GM15510 (cell line): ENCODE results near the gene ATP5ME.

ENCODE experiments used
- POLR2A ChIP-seq: IDR thresholded peaks from 3 replicates; pipeline ENCODE4 v1.6.1; 2011; ENCODE audit warnings: borderline replicate concordance; ENCODE audit not compliant: insufficient read length; ENCODE audit errors: extremely low read depth

The ATP5ME gene

GRCh38 chr4:666822-667544 is 7.1 kb downstream of the ATP5ME start:
- no peak for TF ChIP-seq POLR2A

- TF ChIP-seq POLR2A, result no peak
These were observed 7.7 kb downstream of the ATP5ME start for GRCh38 chr4:666436-666810.

- TF ChIP-seq POLR2A, result no peak
These were observed 8.2 kb downstream of the ATP5ME start for GRCh38 chr4:665751-666435.

- no peak for TF ChIP-seq POLR2A
These were observed 8.7 kb downstream of the ATP5ME start for GRCh38 chr4:665381-665750.

- no peak for TF ChIP-seq POLR2A
These were observed 9.3 kb downstream of the ATP5ME start for GRCh38 chr4:664713-665231.

- peak; percentile 30 for TF ChIP-seq POLR2A
These were observed 10.3 kb downstream of the ATP5ME start for GRCh38 chr4:663438-664428.

GRCh38 chr4:663046-663437 is 11.0 kb downstream of the ATP5ME start:
- TF ChIP-seq POLR2A, result no peak

GRCh38 chr4:661881-662761 is 12.0 kb downstream of the ATP5ME start:
- TF ChIP-seq POLR2A, result no peak

GRCh38 chr4:661231-661630 is 12.8 kb downstream of the ATP5ME start:
- TF ChIP-seq POLR2A, result no peak

GRCh38 chr4:660401-660800 is 13.7 kb downstream of the ATP5ME start:
- no peak for TF ChIP-seq POLR2A

- no peak for TF ChIP-seq POLR2A
These were observed 14.2 kb downstream of the ATP5ME start for GRCh38 chr4:659851-660250.

- TF ChIP-seq POLR2A, result no peak
These were observed 15.1 kb downstream of the ATP5ME start for GRCh38 chr4:658681-659667.
